HG02885 (cell line): ENCODE data around the gene CYB561.

Source experiments
- ATAC-seq: cut with Tn5 transposase; IDR thresholded peaks from one replicate; pipeline ENCODE4 v1.9.1; 2021; ENCODE audit warnings: mild to moderate bottlenecking; ENCODE audit not compliant: unreplicated experiment, poor library complexity

The CYB561 gene

DNA sequence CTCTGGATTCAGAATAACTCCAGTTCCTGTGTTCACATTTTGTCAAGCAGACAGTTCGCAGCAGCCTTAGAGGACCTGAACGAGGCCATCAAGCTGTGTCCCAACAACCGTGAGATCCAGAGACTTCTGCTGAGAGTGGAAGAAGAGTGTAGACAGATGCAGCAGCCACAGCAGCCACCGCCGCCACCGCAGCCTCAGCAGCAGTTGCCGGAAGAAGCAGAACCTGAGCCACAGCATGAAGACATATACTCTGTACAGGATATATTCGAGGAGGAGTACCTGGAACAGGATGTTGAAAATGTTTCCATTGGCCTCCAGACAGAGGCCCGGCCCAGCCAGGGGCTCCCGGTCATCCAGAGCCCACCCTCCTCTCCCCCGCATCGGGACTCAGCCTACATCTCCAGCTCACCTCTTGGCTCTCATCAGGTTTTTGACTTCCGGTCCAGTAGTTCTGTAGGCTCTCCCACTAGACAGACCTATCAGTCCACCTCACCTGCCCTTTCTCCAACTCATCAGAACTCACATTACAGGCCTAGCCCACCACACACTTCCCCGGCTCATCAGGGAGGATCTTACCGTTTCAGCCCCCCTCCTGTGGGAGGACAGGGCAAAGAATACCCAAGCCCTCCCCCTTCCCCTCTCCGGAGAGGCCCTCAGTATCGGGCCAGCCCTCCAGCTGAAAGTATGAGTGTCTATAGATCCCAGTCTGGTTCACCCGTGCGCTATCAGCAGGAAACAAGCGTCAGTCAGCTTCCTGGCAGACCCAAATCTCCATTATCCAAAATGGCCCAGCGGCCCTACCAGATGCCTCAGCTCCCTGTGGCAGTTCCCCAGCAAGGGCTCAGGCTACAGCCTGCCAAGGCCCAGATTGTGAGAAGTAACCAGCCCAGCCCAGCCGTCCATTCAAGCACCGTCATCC, 25.9 kb downstream of the CYB561 start:
- no peak for ATAC-seq

- no peak for ATAC-seq
These were observed 26.7 kb downstream of the CYB561 start for GRCh38 chr17:63419398-63419797.

DNA sequence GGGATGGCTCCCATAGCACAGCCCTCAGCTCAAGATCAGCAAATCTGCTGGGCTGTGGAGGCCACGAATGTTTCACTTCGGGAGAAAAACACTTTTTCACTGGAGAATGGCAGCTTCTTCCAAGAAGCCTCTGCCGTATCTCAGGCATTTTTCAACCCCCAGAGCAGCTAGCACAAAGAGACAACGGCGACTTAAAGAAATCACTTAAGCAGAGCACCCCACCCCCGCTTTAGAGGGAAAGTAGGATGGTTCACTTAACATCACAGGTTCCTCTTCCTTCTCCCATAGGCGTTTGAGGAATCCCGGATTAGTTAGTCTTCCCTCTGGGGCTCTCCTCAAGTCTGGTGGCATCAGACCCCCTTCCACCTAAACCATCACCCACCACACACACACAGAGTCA, 27.6 kb downstream of the CYB561 start:
- no peak for ATAC-seq

- no peak for ATAC-seq
These were observed 31.9 kb downstream of the CYB561 start for GRCh38 chr17:63414222-63414621.

GRCh38 chr17:63413128-63413527, 33.0 kb downstream of the CYB561 start:
- no peak for ATAC-seq

- no peak for ATAC-seq
These were observed 33.9 kb downstream of the CYB561 start for GRCh38 chr17:63412234-63412633.

DNA sequence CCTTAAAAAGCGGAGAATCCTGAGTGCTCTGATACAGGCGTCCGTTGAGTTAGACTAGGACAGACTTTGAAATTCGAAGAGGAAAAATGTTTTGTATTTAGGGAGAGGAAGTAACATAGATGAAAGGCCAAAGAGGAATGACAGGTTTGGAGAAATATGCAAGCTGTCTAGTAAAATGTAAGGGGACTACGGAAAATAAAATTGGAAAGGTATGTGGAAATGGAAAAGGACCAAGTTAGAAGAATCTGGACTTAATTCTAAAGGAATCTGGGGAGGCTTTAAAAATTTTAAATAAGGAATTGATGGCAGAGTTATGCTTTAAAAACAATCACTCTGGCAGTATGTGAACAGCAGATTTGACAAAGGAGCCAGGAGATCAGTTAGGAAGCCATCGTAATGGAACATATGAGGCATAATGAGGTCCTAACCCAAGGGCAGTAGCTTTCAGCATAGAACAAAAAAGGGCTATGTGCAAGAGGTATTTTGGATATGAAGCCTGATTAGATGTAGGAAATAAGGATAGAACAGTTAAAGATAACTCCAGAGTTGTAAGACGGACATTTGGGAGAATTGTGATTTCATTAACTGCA, 38.3 kb downstream of the CYB561 start:
- no peak for ATAC-seq

GRCh38 chr17:63406689-63407330, 39.3 kb downstream of the CYB561 start:
- ATAC-seq = peak; percentile 75

DNA sequence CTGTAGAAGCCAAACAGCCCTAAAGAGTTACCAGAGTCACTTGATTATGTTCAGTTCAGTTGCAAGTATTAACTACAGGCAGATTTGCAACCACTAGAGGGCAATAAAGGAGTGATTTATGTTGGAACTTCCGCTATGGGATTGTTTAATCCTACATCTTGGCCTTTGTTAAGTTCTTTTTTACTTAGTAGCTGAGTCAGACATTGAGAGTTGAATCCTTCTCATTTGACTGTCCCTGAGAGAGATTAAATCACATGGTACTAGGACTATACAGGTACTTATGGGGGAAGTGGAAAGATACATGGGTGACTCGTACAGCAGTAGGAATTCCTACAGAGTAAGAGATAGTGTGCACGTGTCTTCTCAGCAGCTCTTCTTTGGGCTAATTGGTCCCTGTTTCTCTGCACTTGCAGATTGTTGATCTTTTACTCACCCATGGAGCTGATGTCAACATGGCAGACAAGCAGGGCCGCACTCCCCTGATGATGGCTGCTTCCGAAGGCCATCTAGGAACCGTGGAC, 40.3 kb downstream of the CYB561 start:
- no peak for ATAC-seq

DNA sequence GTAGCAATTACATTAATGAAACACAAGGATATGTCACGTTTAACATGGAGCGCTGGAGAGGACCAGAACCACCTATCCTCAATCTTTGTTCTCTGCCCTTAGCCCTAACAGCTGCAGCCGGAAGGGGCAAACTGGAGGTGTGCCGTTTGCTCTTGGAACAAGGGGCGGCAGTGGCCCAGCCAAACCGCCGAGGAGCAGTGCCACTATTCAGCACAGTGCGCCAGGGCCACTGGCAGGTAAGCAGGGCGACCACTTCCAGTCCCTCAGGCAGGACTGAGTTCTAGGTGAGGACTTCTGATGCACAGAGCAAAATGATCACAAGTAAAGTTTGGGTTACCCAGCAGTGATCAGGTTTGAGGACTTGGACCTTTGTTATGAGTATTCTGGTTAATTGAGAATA, 41.1 kb downstream of the CYB561 start:
- no peak for ATAC-seq

- ATAC-seq = no peak
These were observed 43.5 kb downstream of the CYB561 start for GRCh38 chr17:63402431-63403212.

GRCh38 chr17:63399856-63400255, 46.2 kb downstream of the CYB561 start:
- ATAC-seq = no peak

GRCh38 chr17:63399316-63399715, 46.8 kb downstream of the CYB561 start:
- ATAC-seq = no peak

DNA sequence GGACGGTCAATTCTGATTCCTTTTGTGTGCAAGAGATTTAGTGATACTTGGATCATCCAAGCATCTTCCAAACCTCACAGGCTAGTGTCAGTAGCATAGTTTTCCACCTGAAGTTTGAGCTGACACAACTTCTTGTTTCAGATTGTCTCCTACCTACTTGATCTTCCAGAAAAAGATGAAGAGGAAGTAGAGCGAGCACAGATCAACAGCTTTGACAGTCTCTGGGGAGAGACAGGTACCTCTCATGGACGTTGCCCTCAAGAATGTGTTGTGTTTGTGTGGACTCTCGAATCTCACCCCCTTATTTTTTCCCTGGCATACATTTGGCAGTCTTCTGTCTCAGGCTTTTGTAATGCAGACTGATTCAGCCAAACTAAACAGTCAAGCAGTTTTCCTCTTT, 47.4 kb downstream of the CYB561 start:
- ATAC-seq = no peak

- ATAC-seq = no peak
These were observed 50.9 kb downstream of the CYB561 start for GRCh38 chr17:63395075-63395805.

GRCh38 chr17:63390090-63390489, 56.0 kb downstream of the CYB561 start:
- ATAC-seq = peak; percentile 82

DNA sequence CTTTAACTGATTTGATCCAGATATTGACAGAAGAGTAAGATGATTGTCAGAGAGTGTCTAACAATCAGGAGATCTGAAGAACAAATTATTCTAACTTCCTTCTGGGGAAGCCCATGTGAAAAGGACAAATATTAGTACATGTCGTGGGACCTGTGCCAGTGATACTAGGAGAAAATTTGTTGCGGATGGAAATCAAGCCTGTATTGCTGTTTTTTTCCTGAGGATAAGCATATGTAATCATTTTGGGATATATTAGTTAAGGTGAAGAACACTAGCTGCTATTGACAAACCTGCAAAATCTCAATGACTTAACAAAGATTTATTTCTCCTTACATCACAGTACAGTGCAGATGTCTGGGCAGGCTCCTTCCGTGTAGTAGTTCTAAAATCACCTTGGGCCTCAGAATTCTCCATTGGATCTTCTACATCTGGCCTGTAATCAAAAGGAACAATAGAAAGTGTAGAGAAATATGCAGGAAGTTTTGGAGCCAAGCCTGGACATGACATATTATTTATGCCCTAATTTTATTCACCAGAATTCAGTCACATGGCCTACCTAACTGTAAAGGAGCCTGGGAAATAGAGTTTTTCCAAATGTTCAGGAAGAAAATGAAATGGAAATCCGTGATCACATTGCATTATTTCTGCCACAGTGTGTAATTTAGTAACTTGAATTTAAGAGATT, 58.3 kb downstream of the CYB561 start:
- no peak for ATAC-seq

GRCh38 chr17:63382826-63383225, 63.3 kb downstream of the CYB561 start:
- no peak for ATAC-seq
